ENCODE data around the gene NEK6.

Gene NEK6

DNA sequence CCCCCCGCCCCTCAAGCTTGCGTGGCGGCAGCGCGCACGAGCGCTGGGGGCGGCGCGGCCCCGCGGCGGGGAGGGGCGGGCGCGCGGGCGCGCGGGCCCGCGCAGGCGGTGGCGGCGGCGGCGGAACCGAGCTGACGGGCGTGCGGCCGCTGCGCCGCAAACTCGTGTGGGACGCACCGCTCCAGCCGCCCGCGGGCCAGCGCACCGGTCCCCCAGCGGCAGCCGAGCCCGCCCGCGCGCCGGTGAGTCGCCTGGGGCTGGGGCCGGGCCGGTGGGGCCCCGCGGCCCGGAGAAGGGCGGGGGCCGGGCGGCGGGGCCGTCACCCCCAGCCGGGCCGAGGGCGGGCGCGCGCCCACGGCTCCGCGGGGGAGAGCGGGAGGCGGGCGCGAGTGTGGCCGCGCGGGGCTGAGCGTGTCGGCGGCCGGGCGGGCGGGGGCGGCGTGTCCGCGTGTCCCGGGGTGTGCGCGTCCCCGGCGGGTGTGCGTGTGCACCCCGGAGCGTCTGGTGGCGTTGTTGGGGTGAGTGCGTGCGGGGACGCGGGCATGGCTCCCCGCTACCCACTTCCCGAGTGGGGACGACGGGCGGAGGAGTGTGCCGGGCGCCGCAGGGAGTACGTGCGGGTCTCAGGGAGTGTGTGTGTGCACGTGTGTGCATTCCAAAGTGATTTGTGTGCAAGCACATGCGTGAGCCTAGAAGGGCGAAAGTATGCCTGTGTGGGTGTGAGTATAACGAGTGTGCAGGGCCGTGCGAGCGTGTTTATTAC, at the start of gene NEK6:
TSS of gene NEK6 (plus strand) at position 106 of the 763 bp plus-strand sequence. CDS start 44,016 bp downstream, outside the sequence.
- peak; percentile 15 for ATAC-seq
- peak; percentile 45 for DNase-seq

DNA sequence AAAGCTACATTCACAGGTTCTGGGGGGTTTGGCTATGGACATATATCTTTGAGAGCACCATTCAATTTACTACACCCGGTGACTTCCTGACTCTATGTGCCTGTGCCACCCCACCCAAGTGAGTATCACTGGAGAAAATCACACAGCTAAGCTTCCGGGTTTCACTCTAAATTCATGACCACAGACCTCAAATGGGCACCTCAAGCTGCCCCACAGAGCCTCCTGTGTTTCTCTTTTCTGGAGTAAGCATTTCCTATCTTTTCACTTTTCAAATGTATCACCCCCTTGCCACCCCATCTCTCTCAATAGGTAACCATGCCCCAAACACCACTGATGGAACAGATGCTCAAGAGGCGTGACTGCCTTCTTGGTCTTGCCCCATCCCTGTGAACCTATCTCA, 49.2 kb upstream of the NEK6 start:
- ATAC-seq (peak; percentile 60), DNase-seq (peak; percentile 38)

DNA sequence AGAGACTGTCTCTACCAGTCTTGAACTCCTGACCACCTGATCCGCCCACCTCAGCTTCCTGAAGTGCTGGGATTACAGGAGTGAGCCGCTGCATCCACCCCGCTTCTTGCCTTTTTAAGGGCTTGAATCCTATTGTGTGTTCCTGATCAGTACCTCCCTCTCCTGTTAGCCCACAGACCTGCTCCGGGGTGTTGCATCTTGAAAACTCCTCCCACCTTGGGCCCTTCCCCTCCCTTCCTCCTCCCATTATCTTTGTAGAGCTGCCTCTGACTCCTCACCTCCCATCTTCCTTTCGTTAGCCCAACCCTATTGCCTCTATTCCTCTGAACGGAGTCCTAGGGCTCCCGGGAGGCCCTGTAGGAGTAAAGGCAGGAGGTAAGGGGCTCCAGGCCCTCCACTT, 48.5 kb upstream of the NEK6 start:
- no peak for ATAC-seq
- no peak for DNase-seq

DNA sequence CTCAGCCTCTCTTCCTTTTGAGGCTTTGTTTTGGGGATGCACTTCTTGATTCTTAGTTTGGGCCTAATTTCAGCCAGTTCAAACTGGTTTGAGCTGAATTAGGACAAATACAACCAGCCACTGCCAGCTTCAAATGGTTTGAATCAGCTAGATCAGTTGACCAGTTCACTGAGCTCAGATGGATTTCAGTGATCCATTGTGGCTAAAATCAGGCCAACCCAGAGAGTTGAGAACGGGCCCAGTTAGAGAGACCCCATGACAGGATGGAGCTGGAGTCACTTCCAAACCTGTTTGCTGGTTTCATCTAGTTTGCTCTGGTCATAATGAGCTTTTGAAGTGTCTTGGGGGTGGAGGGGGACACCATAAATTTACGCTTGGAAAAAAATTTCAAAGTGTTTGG, 48.0 kb upstream of the NEK6 start:
- DNase-seq (no peak), ATAC-seq (no peak)

- peak; percentile 54 for DNase-seq
Observed at GRCh38 chr9:124210697-124211096, 47.1 kb upstream of the NEK6 start.

DNA sequence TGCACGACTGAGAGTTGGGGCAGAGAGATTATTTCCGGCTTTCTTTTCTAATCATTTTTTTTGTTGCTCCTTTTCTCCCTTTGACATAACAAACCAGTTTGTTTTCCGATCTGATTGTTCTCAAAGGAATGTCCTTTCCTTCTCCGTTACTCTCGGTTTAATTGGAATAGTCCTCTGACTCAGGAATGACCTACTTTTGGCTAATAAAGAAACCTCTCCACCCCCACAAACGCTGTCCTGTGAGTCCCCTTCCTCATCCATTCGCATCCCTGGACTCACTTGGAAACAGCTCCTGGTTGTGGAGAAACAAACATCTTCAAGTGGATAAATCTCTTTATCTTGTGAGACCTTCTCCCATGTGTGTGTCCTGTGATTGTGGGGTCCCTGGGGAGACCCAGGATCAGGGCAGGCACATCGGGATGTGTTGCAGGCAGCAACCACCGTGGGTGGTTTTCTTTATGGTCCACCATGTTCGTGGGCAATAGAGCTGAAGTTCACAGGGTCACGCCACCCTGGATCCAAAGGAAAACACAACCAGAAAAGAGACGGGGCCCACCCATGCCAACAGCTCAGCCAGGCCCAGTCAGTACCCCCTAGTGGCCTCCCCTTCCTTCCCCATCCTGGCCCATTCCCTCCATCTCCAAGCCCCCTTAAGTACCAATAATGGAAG, 45.2 kb upstream of the NEK6 start:
- DNase-seq, result no peak
- no peak for ATAC-seq

More at GRCh38 chr9:124210697-124211096, 47.1 kb upstream of the NEK6 start:
- ATAC-seq, result peak; percentile 91

DNA sequence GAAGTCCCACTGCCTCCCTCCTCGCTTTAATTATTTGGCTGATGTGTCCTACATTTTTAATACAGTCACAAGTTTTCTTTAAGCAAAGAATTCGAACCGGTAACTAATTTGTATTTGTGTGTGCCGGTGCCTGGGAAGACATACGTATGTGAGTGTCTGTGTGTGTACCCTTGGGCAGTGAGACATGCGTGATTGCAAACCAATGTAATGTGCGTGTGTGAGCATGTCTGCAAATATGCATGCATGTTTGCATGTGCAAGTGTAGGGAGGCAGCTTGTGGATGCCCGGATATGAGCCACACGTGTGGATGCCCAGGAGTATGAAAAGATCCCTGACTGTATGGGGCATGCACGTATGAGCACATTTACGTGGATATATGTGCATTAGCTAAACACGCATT, 44.4 kb upstream of the NEK6 start:
- DNase-seq (no peak), ATAC-seq (no peak)

- no peak for DNase-seq
- no peak for ATAC-seq
Observed at GRCh38 chr9:124214116-124214515, 43.6 kb upstream of the NEK6 start.

GRCh38 chr9:124214596-124215367, 43.0 kb upstream of the NEK6 start:
- DNase-seq (no peak), ATAC-seq (no peak)

DNA sequence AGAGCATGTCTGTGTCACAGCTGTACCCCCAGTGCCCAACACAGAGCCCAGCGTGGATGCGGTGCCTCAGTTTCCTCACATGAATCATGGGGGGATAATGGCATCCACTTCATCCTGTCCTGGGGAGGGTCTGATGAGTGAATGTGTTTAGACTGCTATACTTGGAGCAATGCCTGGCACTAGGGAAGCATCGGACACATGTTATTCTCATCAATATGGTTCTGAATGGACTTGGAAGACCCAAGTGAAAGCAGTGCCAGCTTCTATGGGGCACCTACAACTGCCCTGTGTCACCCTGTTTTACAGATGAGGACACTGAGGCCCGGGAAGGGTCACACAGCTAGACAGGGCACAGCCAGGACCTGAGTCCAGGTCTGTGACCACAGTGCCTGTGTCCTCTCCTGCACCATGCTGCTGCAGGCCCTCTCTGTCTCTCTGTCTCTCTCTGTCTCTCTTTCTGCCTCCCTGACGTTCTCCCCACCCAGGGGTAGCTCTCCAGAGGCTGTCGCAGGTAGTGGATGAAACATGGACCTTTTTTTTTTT, 42.3 kb upstream of the NEK6 start:
- ATAC-seq, result no peak
- DNase-seq, result no peak

DNA sequence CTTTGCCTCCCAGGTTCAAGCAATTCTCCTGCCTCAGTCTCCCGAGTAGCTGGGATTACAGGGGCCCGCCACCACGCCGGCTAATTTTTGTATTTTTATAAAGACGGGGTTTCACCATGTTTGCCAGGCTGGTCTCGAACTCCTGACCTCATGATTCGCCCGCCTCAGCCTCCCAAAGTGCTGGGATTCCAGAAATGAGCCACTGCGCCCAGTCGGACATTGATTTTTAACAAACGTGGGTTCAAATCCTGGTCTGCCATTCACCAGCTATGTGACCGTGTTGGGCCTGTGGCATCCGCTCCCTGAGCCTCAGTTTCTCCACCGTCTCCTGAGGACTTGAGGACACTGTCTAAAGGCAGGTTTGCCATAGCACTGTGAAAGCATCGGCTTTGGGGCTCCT, 41.8 kb upstream of the NEK6 start:
- no peak for ATAC-seq
- no peak for DNase-seq

- ATAC-seq, result peak; percentile 69
Observed at GRCh38 chr9:124216474-124217176, 41.1 kb upstream of the NEK6 start.

DNA sequence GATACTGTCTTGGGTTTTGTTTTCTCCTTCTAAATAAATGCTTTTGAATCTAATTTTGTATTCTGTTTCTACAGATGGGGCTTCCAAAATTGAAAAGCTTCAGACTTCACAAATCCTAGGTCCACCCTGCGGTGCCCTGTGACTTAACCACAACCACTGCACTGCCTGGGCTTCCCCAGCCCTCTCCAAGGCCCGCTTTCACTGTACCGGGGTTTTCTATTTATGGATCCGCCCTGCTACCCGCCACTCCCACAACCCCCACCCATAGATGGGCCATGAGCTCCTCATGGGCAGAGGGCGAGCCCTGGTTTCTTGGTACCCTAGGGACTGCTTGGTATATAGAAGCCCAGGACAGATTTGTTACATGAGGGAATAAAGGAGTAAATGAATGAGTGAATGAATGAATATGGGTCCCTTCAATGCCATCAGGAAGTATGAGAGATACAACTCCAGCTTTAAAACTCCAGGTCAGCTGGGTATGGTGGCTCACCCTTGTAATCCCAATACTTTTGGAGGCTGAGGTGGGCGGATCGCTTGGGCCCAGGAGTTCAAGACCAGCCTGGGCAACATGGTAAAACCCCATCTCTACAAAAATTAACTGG, 39.8 kb upstream of the NEK6 start:
- no peak for ATAC-seq
- DNase-seq, result no peak

More at GRCh38 chr9:124216474-124217176, 41.1 kb upstream of the NEK6 start:
- DNase-seq, result peak; percentile 79

DNA sequence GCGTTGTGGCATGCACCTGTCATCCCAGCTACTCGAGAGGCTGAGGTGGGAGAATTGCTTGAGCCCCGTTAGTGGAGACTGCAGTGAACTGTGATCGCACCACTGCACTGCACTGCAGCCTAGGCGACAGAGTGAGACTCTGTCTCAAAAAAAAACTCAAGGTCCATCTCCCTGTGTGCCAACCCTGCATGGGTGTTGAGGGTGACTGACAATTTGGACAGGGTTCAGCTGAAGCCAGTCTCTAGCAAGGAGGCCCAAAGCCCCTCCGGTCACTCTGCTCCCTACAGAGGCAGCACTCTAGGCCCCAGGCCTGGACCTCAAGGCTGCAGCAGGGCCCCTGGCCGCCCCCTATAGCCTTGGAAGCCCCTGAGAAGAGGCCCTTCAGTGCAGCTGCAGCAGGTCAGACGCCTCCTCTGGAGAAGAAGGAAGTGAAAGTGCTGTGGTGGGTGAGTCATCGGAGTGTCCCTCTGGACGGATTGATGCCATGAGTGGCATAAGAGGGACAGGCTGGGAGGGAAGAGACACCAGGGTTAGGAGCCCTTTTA, 39.2 kb upstream of the NEK6 start:
- ATAC-seq, result peak; percentile 58
- DNase-seq, result peak; percentile 70

DNA sequence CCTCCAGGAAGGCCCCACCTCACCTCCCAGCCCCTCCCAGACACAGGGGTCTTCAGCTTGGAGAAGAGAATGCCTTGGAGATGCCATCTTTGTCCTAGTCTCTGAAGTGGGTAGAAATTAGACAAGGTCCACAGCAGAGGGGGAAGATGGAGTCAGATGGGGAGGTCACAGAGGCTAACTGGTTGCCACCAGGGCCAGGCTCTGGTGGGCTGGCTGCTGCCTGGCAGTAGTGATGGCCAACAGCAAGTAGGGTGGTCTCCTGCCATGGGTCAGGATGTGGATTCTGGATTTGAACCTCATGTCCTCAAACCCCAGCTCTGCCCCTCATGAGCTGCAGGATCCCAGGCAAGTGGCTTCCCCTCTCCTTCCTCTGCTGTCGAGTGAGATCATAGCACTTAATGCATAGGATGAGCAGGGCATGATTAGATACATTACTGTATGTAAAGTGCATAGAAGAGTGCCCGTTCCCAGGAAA, 38.7 kb upstream of the NEK6 start:
- DNase-seq (no peak), ATAC-seq (no peak)

DNA sequence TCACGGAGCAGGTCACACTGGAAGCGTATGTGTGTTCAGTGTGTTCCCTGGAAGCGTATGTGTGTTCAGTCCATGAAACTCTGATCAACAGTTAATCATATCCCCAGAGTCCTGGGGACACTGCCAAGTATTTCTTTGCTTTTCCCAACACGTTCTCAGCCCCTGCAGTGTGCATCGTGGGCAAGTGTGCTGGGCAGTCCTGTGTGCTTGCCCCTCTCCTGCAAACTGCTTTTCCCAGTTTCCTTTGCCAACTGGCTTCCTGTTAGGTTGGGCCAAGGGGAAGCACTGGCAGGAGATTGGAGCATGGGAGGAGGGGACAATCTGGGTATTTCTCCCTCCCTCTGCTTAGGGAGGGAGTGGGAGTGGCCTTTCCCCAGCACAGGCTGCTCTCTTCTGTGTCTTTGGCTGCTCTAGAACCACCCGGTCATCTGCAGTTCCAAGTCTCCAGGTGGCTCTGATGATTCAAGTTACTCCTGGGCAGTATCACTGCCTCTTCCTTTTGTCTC, 36.8 kb upstream of the NEK6 start:
- ATAC-seq (no peak), DNase-seq (no peak)

DNA sequence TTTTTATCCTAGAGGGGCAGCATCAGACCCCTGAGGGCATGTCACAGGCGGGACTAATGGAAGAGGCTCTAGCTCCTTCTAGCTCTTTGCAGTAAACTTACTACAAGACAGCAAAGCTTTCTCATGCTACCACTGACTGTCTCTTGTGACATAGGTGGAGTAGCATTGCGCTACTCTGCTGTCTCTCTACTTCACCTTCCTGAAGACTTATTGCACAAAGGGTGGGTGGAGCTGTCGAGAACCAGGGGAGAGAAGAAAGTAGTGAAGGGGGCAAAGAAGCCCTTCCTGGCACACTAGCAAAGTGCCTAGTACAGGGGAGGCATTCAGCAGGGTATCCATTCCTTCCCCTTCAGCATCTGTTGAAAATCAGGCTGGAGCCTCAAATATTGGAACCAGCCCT, 36.1 kb upstream of the NEK6 start:
- DNase-seq (no peak), ATAC-seq (no peak)

DNA sequence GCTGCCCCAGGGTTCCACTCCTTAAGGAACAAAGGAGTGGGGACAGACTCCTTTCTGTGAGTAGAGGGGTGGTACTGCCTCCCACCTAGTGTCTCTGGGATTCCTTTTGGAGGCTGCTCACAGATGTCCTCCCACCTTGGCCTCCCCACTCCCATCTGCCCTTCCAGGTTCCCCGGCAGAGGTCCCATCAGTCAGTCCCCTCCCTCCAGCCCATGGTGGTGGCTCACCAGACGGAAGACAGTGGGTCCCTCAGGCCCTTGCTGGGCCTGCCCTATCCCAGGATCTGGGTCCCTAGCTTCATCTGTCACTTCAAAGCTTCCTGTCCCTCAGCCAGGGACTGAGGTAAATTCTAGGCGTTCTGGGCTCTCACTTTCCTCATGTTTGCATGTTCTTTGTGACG, 35.6 kb upstream of the NEK6 start:
- DNase-seq (no peak), ATAC-seq (no peak)

GRCh38 chr9:124222918-124223720, 34.6 kb upstream of the NEK6 start:
- ATAC-seq, result no peak
- no peak for DNase-seq

DNA sequence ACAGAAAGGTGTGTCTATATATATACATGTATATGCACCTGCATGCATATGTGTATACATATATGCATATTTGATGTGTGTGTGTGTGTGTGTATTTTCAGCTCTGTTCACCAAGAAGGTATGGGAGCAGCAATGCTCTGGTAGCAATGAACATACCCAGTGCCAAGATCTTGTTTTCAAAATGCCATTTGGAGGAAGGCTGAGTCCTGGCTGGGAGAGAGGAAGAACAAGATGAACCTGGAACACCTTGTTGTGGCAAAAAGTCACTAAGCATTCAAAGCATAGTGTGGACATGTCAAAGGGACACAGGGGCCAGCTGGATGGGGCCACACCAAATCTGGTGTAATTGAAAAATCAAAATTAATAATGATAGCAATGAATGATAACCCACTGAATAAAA, 31.8 kb upstream of the NEK6 start:
- ATAC-seq, result no peak
- DNase-seq, result no peak
